ENCODE data around the gene ATP2C2. TPM values are rescaled to one million over a fixed set of nuclear protein-coding genes. Genes with fewer than 3 reads are reported as not detected.
"Not testable (repeated sequence)": the region's sequence is repeated elsewhere in the genome, so short reads cannot be mapped to it uniquely, and the experiment has no call there.

The ATP2C2 gene
- total RNA-seq, 1 donor from 2014 or later = not detected

DNA sequence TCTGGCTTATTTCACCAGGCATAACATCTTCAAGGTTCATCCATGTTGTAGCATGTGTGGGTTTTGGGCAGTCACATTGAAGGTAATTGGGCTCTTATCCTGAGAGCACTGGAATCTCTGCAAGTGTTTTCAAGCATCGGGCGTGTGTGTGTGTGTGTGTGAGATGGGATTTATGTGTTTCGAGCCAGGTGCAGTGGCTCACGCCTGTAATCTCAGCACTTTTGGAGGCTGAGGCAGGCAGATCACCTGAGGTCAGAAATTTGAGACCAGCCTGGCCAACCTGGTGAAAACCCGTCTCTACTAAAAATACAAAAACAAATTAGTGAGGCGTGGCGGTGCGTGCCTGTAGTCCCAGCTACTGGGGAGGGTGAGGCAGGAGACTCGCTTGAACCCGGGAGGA, 27.7 kb downstream of the ATP2C2 start:
- not testable (repeated sequence) for DNase-seq (ENCODE audit: extremely low read depth, low read depth, low spot score)

DNA sequence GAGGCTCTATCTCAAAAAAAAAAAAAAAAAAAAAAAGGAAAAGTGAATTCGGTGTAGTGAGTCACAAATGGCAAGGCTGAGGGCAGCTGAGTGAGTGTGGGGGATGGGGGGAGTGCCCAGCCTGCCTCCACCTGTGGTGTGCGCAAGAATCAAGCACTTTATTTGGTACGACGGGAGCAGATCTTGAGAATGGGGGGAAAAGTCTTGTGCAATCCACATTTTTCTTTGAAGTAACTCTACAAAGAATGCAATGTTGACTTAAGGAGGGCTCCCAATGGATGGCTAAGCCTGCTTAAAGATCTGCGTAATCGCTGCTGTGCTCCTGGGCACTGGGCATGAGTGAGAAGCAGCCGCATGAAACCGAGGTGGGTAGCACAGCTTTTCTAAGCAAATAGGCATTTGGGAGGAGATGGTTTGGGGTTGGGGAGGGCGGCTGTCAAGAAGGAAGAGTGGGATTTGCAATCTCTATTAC, 28.2 kb downstream of the ATP2C2 start:
- no peak for DNase-seq (ENCODE audit: extremely low read depth, low read depth, low spot score)

DNA sequence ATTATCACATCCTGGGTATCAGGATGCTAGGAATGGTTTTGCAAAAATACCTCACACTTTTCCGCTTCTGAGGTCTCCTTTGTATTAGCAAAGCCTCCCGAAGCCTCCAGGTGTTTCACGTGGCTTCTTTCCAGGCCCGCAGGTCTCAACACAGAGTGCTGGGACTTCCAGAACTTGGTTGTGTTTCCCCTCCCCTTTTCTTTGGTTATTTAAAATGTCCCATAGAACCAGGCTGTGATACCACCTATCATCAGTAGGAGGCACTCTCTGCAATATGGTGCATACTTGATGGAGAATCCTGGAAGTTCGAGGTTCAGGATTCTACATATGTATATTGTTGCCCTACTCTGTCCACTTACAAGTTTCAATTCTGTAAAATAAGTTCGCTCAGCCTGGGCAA, 28.8 kb downstream of the ATP2C2 start:
- DNase-seq (ENCODE audit: extremely low read depth, low read depth, low spot score) = no peak

DNA sequence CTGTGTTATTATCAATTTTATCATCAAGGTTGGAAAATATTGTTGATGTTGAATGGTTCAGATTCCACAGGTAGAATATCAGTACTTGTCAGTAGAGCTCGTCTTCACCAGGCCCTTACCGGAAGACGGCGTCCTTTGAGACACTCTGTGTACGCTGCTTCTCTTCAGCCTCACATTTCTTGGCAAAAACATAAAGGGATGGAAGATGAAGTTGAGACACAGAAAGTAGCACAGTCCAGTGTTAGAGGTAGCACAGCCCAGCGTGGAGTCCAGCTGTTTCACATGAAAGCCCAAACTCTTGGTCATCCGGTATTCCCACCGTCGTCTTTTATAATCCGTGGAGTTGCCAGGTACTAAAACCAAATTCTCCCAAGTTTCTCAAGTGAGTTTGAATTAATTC, 30.4 kb downstream of the ATP2C2 start:
- DNase-seq (ENCODE audit: extremely low read depth, low read depth, low spot score) = no peak

DNA sequence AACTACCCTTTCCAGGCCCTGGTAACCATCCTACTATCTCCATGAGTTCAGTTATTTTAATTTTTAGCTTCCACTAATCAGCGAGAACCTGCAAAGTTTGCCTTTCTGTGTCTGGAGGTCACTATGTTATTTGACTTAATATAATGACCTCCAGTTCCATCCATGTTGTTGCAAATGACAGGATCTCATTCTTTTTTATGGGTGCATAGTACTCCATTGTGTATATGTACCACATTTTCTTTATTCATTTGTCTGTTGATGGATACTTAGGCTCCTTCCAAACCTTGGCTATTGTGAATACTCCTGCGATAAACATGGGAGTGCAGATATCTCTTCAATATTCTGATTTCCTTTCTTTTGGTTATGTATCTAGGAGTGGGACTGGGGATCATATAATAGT, 31.6 kb downstream of the ATP2C2 start:
- DNase-seq (ENCODE audit: extremely low read depth, low read depth, low spot score) = not testable (repeated sequence)

DNA sequence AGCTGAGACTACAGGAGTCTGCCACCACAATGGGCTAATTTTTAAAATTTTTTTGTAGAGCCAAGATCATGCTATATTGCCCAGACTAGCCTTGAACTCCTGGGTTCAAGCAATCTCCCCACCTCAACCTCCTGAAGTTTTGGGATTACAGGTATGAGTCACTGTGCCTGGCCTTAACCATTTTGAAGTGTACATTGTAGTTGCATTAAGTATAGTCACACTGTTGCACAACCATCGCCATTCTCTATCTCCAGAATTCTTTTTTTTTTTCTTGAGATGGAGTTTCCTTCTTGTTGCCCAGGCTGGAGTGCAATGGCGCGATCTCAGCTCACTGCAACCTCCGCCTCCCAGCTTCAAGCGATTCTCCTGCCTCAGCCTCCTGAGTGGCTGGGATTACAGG, 35.1 kb downstream of the ATP2C2 start:
- DNase-seq (ENCODE audit: extremely low read depth, low read depth, low spot score) = not testable (repeated sequence)

DNA sequence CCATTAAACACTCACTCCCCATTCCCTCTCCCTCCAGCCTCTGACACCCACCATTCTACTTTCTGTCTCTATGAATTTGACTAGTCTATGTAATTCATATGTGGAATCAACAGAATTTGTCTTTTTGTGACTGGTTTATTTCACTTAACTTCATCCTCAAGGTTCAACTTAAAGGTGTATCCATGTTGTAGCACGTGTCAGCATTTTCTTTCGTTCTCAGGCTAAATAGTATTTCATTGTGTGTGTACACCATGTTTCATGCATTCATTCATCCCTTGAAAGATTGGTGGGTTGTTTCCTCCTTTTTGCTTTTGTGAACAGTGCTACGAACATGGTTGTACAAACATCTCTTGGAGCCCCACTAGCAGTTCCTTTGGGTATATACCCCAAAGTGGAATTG, 36.0 kb downstream of the ATP2C2 start:
- DNase-seq (ENCODE audit: extremely low read depth, low read depth, low spot score) = no peak

DNA sequence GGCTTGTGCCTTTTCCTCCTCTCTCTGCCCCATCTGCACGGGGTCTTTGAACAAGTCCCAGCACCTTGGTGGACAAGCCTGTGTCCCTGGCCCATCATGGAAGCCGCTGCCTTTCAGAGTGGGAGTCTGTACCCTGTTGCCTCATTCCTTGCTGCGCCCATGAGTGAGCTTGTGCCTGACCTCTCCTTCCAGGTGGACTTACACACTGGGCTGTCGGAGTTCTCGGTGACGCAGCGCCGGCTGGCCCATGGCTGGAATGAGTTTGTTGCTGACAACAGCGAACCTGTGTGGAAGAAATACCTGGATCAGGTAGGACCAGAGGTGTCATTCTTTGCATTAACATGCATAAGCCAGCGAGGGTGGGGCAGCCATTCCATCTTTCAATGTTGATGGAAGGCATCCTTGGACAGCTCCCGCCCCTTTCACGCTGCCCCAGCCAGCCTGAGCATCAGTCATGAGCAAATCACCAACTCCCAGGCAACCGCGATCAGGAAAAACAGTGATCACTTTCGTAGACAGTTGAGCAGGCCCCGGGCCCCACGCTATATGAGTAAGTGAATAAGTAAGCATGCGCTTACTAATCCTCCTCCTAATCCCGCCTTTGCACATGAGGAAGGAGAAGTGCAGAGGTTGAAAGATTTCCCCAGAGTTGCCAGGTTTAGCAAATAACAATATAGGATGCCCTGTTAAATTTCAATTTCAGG, 36.8 kb downstream of the ATP2C2 start:
- no peak for DNase-seq (ENCODE audit: extremely low read depth, low read depth, low spot score)

DNA sequence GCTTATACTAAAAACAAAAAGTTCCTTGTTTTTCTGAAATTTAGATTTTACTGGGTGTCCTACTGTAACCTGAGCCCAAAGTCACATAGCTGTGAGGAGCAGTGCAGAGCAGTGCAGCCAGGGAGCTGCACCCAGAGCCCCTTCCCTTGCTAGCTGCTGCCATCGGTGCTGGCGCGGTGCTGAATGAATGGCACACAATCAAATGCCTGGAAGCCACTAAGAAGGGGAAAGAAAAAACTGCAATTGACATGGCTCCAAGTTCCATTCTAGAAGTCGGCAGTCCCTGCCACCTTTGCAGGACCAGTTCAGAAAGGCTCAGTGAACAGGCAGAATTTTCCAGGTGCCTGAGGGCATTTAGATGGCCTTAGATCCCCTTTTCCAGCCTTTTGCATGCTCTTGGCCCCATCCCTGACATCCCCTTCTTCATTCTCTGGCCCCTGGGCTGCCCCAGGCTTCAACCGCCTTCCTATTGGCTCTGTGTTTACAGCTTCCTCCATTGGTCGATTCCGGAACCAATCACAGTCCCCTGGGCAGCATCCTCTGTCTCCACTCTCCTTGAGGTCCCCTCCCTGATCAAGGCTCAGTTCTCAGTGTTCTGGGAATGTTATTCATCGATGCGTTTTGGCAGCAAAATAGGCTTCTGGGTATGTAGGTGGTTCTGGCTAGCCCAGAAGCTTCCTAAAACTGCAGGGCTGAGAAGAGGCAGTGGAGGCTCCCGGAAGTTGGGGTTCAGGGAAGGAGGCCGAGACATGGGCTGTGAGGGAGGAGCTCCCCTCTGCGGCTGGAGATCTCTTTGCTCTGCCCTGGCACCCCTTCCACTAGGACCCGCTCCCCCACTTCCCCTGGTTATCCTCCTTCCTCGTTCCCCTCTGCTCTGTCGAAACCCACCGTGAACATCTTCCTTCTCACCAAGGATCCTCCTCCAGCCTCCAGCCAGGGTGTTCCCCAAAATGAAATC, 37.9 kb downstream of the ATP2C2 start:
- DNase-seq (ENCODE audit: extremely low read depth, low read depth, low spot score) = no peak

DNA sequence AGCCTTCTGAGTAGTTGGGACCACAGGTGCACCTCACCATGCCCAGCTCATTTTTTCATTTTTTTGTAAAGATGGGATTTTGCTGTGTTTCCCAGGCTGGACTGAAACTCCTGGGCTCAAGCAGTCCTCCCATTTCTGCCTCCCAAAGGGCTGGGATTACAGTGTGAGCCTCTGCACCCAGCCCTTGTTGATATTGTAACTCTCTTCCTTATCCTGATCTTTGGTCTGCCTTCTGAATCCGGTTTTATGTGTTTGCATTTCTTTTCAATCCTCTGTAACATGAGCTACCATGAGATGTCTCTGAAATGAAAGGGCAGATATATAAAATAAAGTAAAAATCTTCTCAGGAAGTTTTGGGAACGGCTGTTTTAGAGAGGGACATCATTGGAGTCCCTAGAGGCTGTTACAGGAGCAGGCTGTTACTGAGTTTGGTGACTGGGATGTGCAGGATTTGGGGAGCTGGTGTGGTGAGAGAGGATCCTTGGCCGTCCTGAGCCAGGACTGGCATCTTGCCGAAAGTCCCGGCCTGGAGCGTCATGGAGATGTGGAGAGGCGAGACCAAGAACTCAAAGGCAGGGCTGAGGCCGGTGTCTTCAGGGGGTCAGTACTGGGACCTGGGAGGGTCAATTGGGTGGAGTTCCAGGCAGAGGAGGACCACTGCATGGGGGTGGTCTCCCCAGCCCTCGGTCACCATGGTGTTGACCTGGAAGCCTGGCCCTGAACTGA, 39.4 kb downstream of the ATP2C2 start:
- no peak for DNase-seq (ENCODE audit: extremely low read depth, low read depth, low spot score)

DNA sequence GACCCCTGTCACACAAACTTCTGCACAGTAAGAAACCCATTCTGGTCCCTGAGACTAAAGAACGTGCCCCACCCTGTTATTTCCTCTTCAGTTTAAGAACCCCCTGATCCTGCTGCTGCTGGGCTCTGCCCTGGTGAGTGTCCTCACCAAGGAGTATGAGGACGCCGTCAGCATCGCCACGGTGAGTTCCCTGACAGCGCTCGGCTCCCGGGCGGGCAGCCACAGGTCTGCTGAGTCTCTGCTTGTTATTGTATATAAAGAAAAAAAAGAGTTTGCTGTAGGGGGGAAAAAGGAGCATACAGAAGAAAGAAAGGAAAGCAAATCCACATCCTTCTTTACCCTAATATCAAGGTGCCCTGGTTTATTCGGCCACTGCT, 40.0 kb downstream of the ATP2C2 start:
- no peak for DNase-seq (ENCODE audit: extremely low read depth, low read depth, low spot score)

DNA sequence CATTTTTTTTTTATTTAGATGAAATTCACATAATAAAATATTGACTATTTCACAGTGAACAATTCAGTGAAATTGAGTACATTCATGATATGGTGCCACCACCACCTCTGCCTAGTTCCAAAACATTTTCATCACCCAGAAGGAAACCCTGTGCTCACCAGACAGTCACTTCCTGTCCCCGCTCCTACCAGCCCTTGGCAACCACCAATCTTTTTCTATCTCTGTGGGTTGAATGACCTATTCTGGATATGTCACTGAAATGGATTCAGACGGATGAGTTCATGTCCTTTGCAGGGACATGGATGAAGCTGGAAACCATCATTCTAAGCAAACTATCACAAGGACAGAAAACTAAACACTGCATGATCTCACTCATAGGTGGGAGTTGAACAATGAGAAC, 40.5 kb downstream of the ATP2C2 start:
- no peak for DNase-seq (ENCODE audit: extremely low read depth, low read depth, low spot score)

DNA sequence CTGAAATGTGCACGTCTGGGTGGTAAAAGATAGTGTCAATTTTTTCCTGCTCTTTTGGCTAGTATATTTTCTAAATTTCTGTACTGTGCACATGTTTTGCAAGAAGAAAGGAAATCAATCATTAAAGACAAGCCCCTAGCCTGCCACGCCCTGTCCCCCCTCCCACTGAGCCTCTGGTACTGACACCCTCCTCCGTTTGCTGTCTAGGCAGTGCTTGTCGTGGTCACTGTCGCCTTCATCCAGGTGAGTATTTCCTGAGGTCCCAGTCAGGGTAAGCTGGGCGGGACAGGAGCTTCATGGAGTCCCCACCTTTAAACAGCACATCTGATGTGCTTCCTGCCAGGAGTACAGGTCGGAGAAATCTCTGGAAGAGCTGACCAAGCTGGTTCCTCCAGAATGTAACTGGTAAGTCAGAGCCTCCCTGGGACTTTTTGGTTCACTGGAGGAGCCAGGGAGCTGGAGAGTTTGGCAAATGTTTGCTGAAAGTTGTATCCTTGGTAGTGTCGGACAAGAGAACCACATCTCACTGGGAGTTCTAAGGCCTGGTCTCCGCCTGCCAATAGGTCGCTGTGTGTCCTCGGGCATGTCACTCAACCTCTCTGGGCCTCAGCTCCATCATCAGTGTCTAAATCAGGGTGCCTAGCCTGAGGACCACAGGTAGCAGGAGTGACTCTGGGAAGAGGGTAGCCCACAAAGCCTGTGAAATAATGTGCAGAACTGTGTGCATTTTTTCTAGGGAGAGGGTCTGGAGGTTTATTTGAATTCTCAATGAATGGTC, 42.2 kb downstream of the ATP2C2 start:
- DNase-seq (ENCODE audit: extremely low read depth, low read depth, low spot score) = no peak

DNA sequence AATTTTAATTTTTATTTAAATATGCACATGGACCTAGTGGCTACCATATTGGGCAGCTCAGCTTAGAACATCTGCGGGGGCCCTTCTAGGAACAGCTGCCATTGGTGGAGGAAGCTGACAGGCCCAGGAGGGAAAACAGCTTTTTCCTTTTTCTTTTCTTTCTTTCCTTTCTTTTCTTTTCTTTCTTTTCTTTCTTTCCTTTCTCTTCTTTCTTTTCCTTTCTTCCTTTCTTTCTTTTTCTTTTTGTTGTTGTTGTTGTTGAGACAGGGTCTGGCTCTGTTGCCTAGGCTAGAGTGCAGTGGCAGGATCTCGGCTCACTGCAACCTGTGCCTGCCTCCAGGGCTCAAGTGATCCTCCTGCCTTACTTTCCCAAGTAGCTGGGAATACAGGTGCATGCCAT, 43.4 kb downstream of the ATP2C2 start:
- DNase-seq (ENCODE audit: extremely low read depth, low read depth, low spot score) = no peak

DNA sequence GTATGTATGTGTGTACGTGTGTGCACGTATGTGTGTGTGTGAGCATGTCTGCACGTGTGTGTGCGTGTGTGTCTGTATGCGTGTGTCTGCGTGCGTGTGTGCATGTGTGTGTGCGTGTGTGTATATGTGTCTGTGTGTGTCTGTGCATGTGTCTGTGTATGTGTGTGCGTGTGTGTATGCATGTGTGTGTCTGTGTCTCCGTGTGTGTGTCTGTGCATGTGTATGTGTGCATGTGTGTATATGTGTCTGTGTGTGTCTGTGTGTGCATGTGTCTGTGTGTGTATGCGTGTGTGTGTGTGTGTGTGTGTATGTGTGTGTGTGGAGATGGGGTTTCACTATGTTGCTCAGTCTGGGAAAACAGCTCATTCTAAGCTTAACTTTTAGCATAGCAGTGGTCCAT, 43.9 kb downstream of the ATP2C2 start:
- DNase-seq (ENCODE audit: extremely low read depth, low read depth, low spot score) = no peak

DNA sequence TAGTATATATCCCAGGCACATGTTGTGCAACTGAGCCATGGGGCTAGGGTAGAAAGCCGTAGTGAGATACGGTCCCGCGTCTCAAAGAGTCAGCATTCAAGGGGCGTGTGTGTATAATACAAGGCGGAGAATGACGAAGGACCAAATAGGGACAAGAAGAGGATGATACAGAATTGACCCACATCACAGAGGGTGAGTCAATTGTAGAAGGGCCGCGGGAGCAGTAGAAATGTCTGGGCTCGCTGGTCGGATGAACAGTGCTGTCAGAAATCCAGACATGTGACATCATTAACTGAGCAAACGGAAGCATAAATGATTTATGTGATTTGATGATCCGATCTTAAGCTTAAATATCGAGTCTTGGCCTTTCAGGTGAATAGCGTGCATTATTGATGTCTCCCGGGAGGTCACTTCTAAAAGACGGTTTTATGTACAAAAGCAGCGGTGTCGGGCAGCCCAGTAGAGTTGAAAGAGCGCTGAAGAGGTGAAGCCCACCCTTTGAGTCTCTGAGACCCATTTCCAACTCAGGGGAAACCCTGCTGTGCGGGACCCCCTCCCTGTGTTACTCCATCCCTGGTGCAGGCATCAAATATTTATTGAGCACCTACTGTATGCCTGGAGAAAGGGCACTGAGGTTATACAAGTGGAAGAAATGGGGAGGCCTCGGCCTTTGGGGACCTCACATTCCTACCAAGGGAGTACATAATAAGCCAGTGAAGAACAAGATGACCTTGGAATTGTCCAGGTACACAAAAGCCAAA, 45.1 kb downstream of the ATP2C2 start:
- no peak for DNase-seq (ENCODE audit: extremely low read depth, low read depth, low spot score)

DNA sequence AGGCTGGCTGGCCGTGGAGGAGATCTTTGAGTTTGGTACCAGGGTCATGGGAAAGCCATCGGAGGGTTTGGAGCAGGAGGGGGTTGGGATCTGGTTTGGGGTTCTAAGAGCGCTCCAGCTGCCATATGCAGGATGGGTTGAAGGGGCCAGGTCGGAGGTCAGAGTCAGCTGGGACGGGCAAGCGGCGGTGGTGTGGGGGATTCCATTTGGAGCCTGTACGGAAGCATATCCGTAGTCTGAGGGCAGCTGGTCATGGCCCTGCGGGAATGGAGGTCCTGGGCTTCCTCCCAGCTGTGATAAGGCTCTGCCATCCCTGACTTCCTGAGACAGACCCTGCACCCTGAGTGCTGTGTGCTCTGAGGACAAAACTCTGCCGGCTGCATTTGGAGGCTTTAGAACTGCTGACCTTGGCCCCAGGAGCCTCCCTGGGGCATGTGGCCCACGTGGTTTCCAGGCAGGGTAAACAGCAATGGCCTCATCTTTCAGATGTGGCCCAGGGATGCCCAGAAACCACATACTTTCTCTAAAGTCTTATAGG, 46.5 kb downstream of the ATP2C2 start:
- DNase-seq (ENCODE audit: extremely low read depth, low read depth, low spot score) = no peak

DNA sequence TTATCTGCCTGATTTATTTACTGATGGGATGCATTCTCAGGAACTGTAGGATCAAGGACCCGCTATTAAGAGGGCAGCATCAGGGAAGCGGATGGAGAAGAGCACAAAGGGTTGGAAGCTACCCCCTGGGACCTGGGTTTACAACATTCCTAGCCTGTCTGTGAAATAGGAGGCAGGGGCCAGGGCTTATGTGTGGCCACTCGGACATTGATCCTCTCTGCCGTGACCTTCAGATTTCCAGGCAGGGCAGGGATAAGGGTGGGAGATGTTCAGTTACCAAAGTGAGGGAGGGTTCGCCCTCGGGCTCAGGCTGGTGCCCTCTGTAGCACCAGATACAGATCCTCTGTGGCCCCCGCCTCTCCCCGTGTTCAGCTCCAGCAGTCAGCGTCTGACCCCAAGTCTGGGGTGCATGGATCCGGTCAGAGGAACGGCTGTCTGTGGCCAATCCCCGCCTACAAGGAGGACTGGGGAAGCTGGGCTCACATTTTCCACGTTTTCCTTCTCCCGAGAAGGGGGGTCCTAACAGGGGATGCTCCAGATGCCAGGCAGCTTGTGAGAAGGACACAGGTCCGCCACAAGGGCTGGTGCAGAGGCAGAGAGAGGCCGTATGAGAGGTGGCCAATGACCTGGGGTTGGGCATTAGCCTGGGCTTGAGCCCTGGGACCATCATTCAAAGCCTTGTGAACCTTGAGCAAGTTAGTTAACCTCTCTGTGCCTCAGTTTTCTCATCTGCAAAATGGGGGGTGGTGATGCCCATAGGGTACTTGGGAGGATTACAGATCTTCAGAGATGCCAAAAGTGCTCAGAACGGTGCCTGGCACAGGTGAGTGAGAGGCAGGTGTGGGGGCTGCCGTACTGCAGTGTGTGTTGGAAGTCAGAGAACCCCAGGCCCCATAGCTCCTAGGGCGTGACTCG, 48.3 kb downstream of the ATP2C2 start:
- DNase-seq (ENCODE audit: extremely low read depth, low read depth, low spot score) = no peak

Data from glomerular endothelial cell (primary cell).